ENCODE results near the gene PID1.

- TF ChIP-seq REST (IDR thresholded peaks at IDR 0.05; ENCODE audit: insufficient replicate concordance, low read depth) (no peak), CTCF (IDR thresholded peaks at IDR 0.05; ENCODE audit: insufficient read depth, low read length) (no peak)
Observed at GRCh38 chr2:229169751-229170150, 101.3 kb downstream of the PID1 start.
